Measurements from ENCODE around the gene CD2AP. TPM values are rescaled to one million over a fixed set of nuclear protein-coding genes. Genes with fewer than 3 reads are reported as not detected.

Gene CD2AP
- total RNA-seq, 2 donors from 2014 or later, result 18.9 to 29.6 TPM

GRCh38 chr6:47579040-47579439 lies 101.5 kb downstream of the CD2AP start:
- no peak overlapping the region for H3K27ac Mint-ChIP-seq
- ATAC-seq (no peak), DNase-seq (ENCODE audit: low spot score) (no peak)
- no peaks in the 10 kb centered on the region for H3K4me1 Mint-ChIP-seq (ENCODE audit: low read depth in 2 of 2)
- peaks cover 8% of the 10 kb centered on the region for H3K36me3 Mint-ChIP-seq
- H3K27me3 Mint-ChIP-seq, result no peaks in the 10 kb centered on the region
- no peak overlapping the region for H3K4me3 Mint-ChIP-seq
- H3K9me3 Mint-ChIP-seq, result no peaks in the 10 kb centered on the region

- ATAC-seq (no peak), DNase-seq (ENCODE audit: low spot score) (no peak)
- H3K4me3 Mint-ChIP-seq, result no peak overlapping the region
- no peak overlapping the region for H3K27ac Mint-ChIP-seq
- H3K36me3 Mint-ChIP-seq, result peaks cover 16% of the 10 kb centered on the region
- H3K4me1 Mint-ChIP-seq (ENCODE audit: low read depth in 2 of 2), result no peaks in the 10 kb centered on the region
- no peaks in the 10 kb centered on the region for H3K27me3 Mint-ChIP-seq
- H3K9me3 Mint-ChIP-seq, result no peaks in the 10 kb centered on the region
Observed at GRCh38 chr6:47581591-47581990, 104.0 kb downstream of the CD2AP start.

- Mint-ChIP-seq H3K27me3 (no peaks in the 10 kb centered on the region), H3K4me1 (ENCODE audit: low read depth in 2 of 2) (peaks cover under 1 to 3% of the 10 kb centered on the region in 2 donors), H3K9me3 (no peaks in the 10 kb centered on the region), H3K36me3 (peaks cover 25% of the 10 kb centered on the region), H3K27ac (no peak overlapping the region), H3K4me3 (no peak overlapping the region)
- ATAC-seq (no peak), DNase-seq (ENCODE audit: low spot score) (no peak)
Observed at GRCh38 chr6:47587493-47587892, 109.9 kb downstream of the CD2AP start.

- DNase-seq (ENCODE audit: low spot score), result no peak
- Mint-ChIP-seq H3K36me3 (peaks cover 21% of the 10 kb centered on the region), H3K27me3 (no peaks in the 10 kb centered on the region), H3K9me3 (no peaks in the 10 kb centered on the region), H3K4me1 (ENCODE audit: low read depth in 2 of 2) (peaks cover 6 to 7% of the 10 kb centered on the region in 2 donors), H3K27ac (no peak overlapping the region), H3K4me3 (no peak overlapping the region)
- ATAC-seq, result no peak
Observed at GRCh38 chr6:47592131-47592840, 114.7 kb downstream of the CD2AP start.

GRCh38 chr6:47593979-47594378 lies 116.4 kb downstream of the CD2AP start:
- no peaks in the 10 kb centered on the region for H3K9me3 Mint-ChIP-seq
- DNase-seq (ENCODE audit: low spot score) (no peak), ATAC-seq (no peak)
- H3K36me3 Mint-ChIP-seq, result peaks cover 28% of the 10 kb centered on the region
- H3K27ac Mint-ChIP-seq, result no peak overlapping the region
- H3K4me1 Mint-ChIP-seq (ENCODE audit: low read depth in 2 of 2), result peaks cover 6% of the 10 kb centered on the region in 2 donors
- H3K27me3 Mint-ChIP-seq, result no peaks in the 10 kb centered on the region
- H3K4me3 Mint-ChIP-seq, result no peak overlapping the region

GRCh38 chr6:47595785-47596184 lies 118.2 kb downstream of the CD2AP start:
- no peak for DNase-seq (ENCODE audit: low spot score)
- peaks cover 6% of the 10 kb centered on the region in 2 donors for H3K4me1 Mint-ChIP-seq (ENCODE audit: low read depth in 2 of 2)
- no peaks in the 10 kb centered on the region for H3K9me3 Mint-ChIP-seq
- no peak overlapping the region for H3K4me3 Mint-ChIP-seq
- H3K27ac Mint-ChIP-seq, result no peak overlapping the region
- peaks cover 22% of the 10 kb centered on the region for H3K36me3 Mint-ChIP-seq
- no peaks in the 10 kb centered on the region for H3K27me3 Mint-ChIP-seq
- ATAC-seq, result no peak

- no peak overlapping the region for H3K27ac Mint-ChIP-seq
- H3K36me3 Mint-ChIP-seq, result peaks cover 16% of the 10 kb centered on the region
Observed at GRCh38 chr6:47598367-47598766, 120.8 kb downstream of the CD2AP start.

GRCh38 chr6:47599512-47599911 lies 121.9 kb downstream of the CD2AP start:
- H3K27me3 Mint-ChIP-seq, result no peaks in the 10 kb centered on the region
- H3K36me3 Mint-ChIP-seq, result peaks cover 16% of the 10 kb centered on the region
- H3K4me1 Mint-ChIP-seq (ENCODE audit: low read depth in 2 of 2), result peaks cover 0 to 3% of the 10 kb centered on the region in 2 donors
- H3K9me3 Mint-ChIP-seq, result no peaks in the 10 kb centered on the region
- DNase-seq (ENCODE audit: low spot score) (no peak), ATAC-seq (no peak)
- no peak overlapping the region for H3K4me3 Mint-ChIP-seq
- H3K27ac Mint-ChIP-seq, result no peak overlapping the region

More at GRCh38 chr6:47598367-47598766, 120.8 kb downstream of the CD2AP start:
- Mint-ChIP-seq H3K4me3 (no peak overlapping the region), H3K27me3 (no peaks in the 10 kb centered on the region), H3K9me3 (no peaks in the 10 kb centered on the region), H3K4me1 (ENCODE audit: low read depth in 2 of 2) (peaks cover 0 to 6% of the 10 kb centered on the region in 2 donors)
- DNase-seq (ENCODE audit: low spot score) (no peak), ATAC-seq (no peak)

GRCh38 chr6:47603227-47603626 lies 125.6 kb downstream of the CD2AP start:
- Mint-ChIP-seq H3K9me3 (no peaks in the 10 kb centered on the region), H3K36me3 (peaks cover 15% of the 10 kb centered on the region)

GRCh38 chr6:47603995-47604394 lies 126.4 kb downstream of the CD2AP start:
- DNase-seq (ENCODE audit: low spot score) (no peak), ATAC-seq (no peak)
- no peak overlapping the region for H3K27ac Mint-ChIP-seq
- H3K27me3 Mint-ChIP-seq, result no peaks in the 10 kb centered on the region
- H3K4me3 Mint-ChIP-seq, result no peak overlapping the region
- no peaks in the 10 kb centered on the region for H3K4me1 Mint-ChIP-seq (ENCODE audit: low read depth in 2 of 2)
- peaks cover 15% of the 10 kb centered on the region for H3K36me3 Mint-ChIP-seq
- no peaks in the 10 kb centered on the region for H3K9me3 Mint-ChIP-seq

More at GRCh38 chr6:47603227-47603626, 125.6 kb downstream of the CD2AP start:
- ATAC-seq (no peak), DNase-seq (ENCODE audit: low spot score) (no peak)
- H3K4me3 Mint-ChIP-seq, result no peak overlapping the region
- H3K27ac Mint-ChIP-seq, result no peak overlapping the region
- no peaks in the 10 kb centered on the region for H3K27me3 Mint-ChIP-seq
- H3K4me1 Mint-ChIP-seq (ENCODE audit: low read depth in 2 of 2), result no peaks in the 10 kb centered on the region

- no peaks in the 10 kb centered on the region for H3K9me3 Mint-ChIP-seq
- no peaks in the 10 kb centered on the region for H3K27me3 Mint-ChIP-seq
- peaks cover 40% of the 10 kb centered on the region for H3K36me3 Mint-ChIP-seq
- no peak overlapping the region for H3K4me3 Mint-ChIP-seq
- DNase-seq (ENCODE audit: low spot score) (no peak), ATAC-seq (no peak)
- H3K27ac Mint-ChIP-seq, result no peak overlapping the region
- peaks cover 0 to 2% of the 10 kb centered on the region in 2 donors for H3K4me1 Mint-ChIP-seq (ENCODE audit: low read depth in 2 of 2)
Observed at GRCh38 chr6:47621838-47622449, 144.4 kb downstream of the CD2AP start.

- Mint-ChIP-seq H3K27me3 (no peaks in the 10 kb centered on the region), H3K4me1 (ENCODE audit: low read depth in 2 of 2) (peaks cover 6% of the 10 kb centered on the region in 2 donors), H3K27ac (no peak overlapping the region), H3K4me3 (no peak overlapping the region), H3K9me3 (no peaks in the 10 kb centered on the region), H3K36me3 (peaks cover 5% of the 10 kb centered on the region)
- ATAC-seq (no peak), DNase-seq (ENCODE audit: low spot score) (no peak)
Observed at GRCh38 chr6:47626782-47627181, 149.2 kb downstream of the CD2AP start.

- Mint-ChIP-seq H3K27me3 (peaks cover 0 to under 1% of the 10 kb centered on the region in 2 donors), H3K27ac (no peak overlapping the region)
Observed at GRCh38 chr6:47628448-47629272, 151.1 kb downstream of the CD2AP start.

GRCh38 chr6:47629954-47630353 lies 152.4 kb downstream of the CD2AP start:
- Mint-ChIP-seq H3K4me1 (ENCODE audit: low read depth in 2 of 2) (peaks cover 10 to 11% of the 10 kb centered on the region in 2 donors), H3K27me3 (peaks cover 0 to 2% of the 10 kb centered on the region in 2 donors), H3K36me3 (no peaks in the 10 kb centered on the region), H3K9me3 (no peaks in the 10 kb centered on the region), H3K27ac (no peak overlapping the region), H3K4me3 (no peak overlapping the region)
- ATAC-seq (no peak), DNase-seq (ENCODE audit: low spot score) (no peak)

More at GRCh38 chr6:47628448-47629272, 151.1 kb downstream of the CD2AP start:
- no peak for DNase-seq (ENCODE audit: low spot score)
- Mint-ChIP-seq H3K36me3 (no peaks in the 10 kb centered on the region), H3K9me3 (no peaks in the 10 kb centered on the region), H3K4me3 (no peak overlapping the region), H3K4me1 (ENCODE audit: low read depth in 2 of 2) (peaks cover 10 to 11% of the 10 kb centered on the region in 2 donors)
- no peak for ATAC-seq
